Spleen (tissue), 11 donors: Measurements from ENCODE around the gene PDGFRA. TPM values are rescaled to one million over a fixed set of nuclear protein-coding genes. Genes with fewer than 3 reads are reported as not detected.
"Not testable (repeated sequence)": the region's sequence is repeated elsewhere in the genome, so short reads cannot be mapped to it uniquely, and the experiment has no call there.

Experiments used
- DNase-seq: peaks from one replicate; pipeline ENCODE4 v3.0.0-alpha.2; 2020
- H3K27ac ChIP-seq, 8 donors: fragments of 200-600 bp; sonication (generic) in 7 of 8; 1 replicate in 4 of 8; 2 replicates in 4 of 8; pipeline versions ENCODE4 v1.5.0 to v1.8.0; 2016 to 2021; ENCODE audit warnings: inconsistent platforms in 4 of 8, mild to moderate bottlenecking in 4 of 8, moderate library complexity in 1 of 8
- H3K27me3 ChIP-seq, 7 donors: fragments of 200-600 bp; sonication (generic) in 6 of 7; replicated peaks in 1 of 7; 1 replicate in 4 of 7; 2 replicates in 3 of 7; pipeline versions ENCODE4 v1.5.0 to v1.8.0; 2016 to 2021; ENCODE audit warnings: inconsistent platforms in 3 of 7, mild to moderate bottlenecking in 1 of 7
- H3K36me3 ChIP-seq, 6 donors: fragments of 200-600 bp; sonication (generic) in 5 of 6; 1 replicate in 4 of 6; 2 replicates in 2 of 6; pipeline versions ENCODE4 v1.5.0 to v1.8.0; 2016 to 2021; ENCODE audit warnings: inconsistent platforms in 2 of 6
- H3K4me1 ChIP-seq, 6 donors: fragments of 200-600 bp; sonication (generic) in 5 of 6; 1 replicate in 3 of 6; 2 replicates in 3 of 6; pipeline versions ENCODE4 v1.5.0 to v1.8.0; 2016 to 2021; ENCODE audit warnings: inconsistent platforms in 3 of 6
- H3K4me3 ChIP-seq, 8 donors: fragments of 200-600 bp; sonication (generic) in 7 of 8; 1 replicate in 4 of 8; 2 replicates in 4 of 8; pipeline versions ENCODE4 v1.5.0 to v1.8.0; 2016 to 2021; ENCODE audit warnings: inconsistent platforms in 4 of 8, mild to moderate bottlenecking in 4 of 8, moderate library complexity in 2 of 8
- H3K9me3 ChIP-seq, 8 donors: fragments of 200-600 bp; sonication (generic) in 7 of 8; 1 replicate in 4 of 8; 2 replicates in 4 of 8; pipeline versions ENCODE4 v1.5.0 to v1.8.0; 2016 to 2021; ENCODE audit warnings: inconsistent platforms in 4 of 8
- CTCF ChIP-seq, 11 experiments: fragments of 200-600 bp in 7 of 11; fragments of 450-650 bp in 4 of 11; sonication (generic) in 4 of 11; IDR thresholded peaks in 8 of 11; conservative IDR thresholded peaks in 3 of 11; 1 replicate in 7 of 11; 2 replicates in 4 of 11; pipeline versions ENCODE4 v1.4.0 to v1.8.0; 2016 to 2021; ENCODE audit warnings: antibody characterized with exemption in 11 of 11, inconsistent platforms in 4 of 11, mild to moderate bottlenecking in 1 of 11
- POLR2A ChIP-seq, 3 donors: fragments of 450-650 bp; IDR thresholded peaks; one replicate each; pipeline ENCODE4 v1.5.1; 2017; ENCODE audit warnings: antibody characterized with exemption in 3 of 3, mild to moderate bottlenecking in 1 of 3
- POLR2AphosphoS5 ChIP-seq, 3 donors: sonication (generic); formaldehyde crosslinking; IDR thresholded peaks; one replicate each; pipeline ENCODE4 v1.5.1; 2017; ENCODE audit warnings: antibody characterized with exemption in 3 of 3
- WGBS, 5 donors: extraction: QIAGEN DNeasy Blood & Tissue Kit in 3 of 5; methylation state at CpG; one replicate each; pipeline versions ENCODE4 v1.1.5 to v1.1.7; 2013 to 2018; 5-methylcytosine and 5-hydroxymethylcytosine counted together
- intact Hi-C: fragments of 100-400 bp; cut with DNase I; formaldehyde crosslinking; loops from one replicate; pipeline ENCODE4 v1.15.0; 2023; ENCODE audit warnings: low total_unique reads
- polyA plus RNA-seq, 3 donors: library from polyadenylated mRNA; stranded (reverse); fragments of 200-250 nt; gene quantifications; one replicate each; pipeline ENCODE4 v1.2.1, GENCODE V29; 2013
- total RNA-seq, 7 donors: library from RNA; depleted of rRNA in 3 of 7; stranded (reverse); fragments of >200 nt in 3 of 7; fragmentation: NEBNext Ultra II Directional in 4 of 7; extraction: Animal tissue kit (Norgen Biotek cat#: 25700) in 4 of 7; gene quantifications; one replicate each; pipeline versions ENCODE4 v1.1.0 to v1.2.1, GENCODE V29; 2016 to 2021
- donor health status: healthy with polysubstance abuse.
- donor health status: DM: no; HTN: no; CAD: no; lungs with moderate emphysema.
- donor health status: DM: no; HTN: no; CAD: no.
- donor health status: Bipolar disorder and iron deficiency.
- donor health status: healthy.
- donor health status: DM: no; HTN: no; CAD: no.
- donor health status: DM: yes; HTN: yes; CAD: no.

Gene PDGFRA
- total and polyA plus RNA-seq, 10 donors = 11.1 to 399 (median 172) TPM

GRCh38 chr4:54333657-54334056, 104.6 kb downstream of the PDGFRA start:
- H3K27ac ChIP-seq = no peak overlapping the region
- no peaks in the 10 kb centered on the region for H3K4me1 ChIP-seq
- DNase-seq = no peak
- no peaks in the 10 kb centered on the region for H3K27me3 ChIP-seq
- no peaks in the 10 kb centered on the region for H3K9me3 ChIP-seq
- TF ChIP-seq CTCF (IDR thresholded peaks at IDR 0.05 in 8 of 11, conservative IDR thresholded peaks at IDR 0.05 in 3 of 11) (no peak), POLR2A (IDR thresholded peaks at IDR 0.05) (no peak), POLR2AphosphoS5 (IDR thresholded peaks at IDR 0.05) (no peak)
- no peak overlapping the region for H3K4me3 ChIP-seq
- H3K36me3 ChIP-seq = no peaks in the 10 kb centered on the region
- 92 to 100% (median 98%) methylated on average over 2 of the region's 2 CpGs for WGBS, 5 donors
- intact Hi-C loops = no loop called here

- H3K4me3 ChIP-seq, intact Hi-C loops, H3K27ac ChIP-seq, H3K36me3 ChIP-seq, H3K27me3 ChIP-seq, DNase-seq, H3K9me3 ChIP-seq, H3K4me1 ChIP-seq: not testable (repeated sequence)
These were observed 105.7 kb downstream of the PDGFRA start for GRCh38 chr4:54334769-54335168.

GRCh38 chr4:54337009-54337408, 107.9 kb downstream of the PDGFRA start:
- intact Hi-C loops = no loop called here
- H3K27ac ChIP-seq = no peak overlapping the region
- no peaks in the 10 kb centered on the region for H3K36me3 ChIP-seq
- TF ChIP-seq POLR2AphosphoS5 (IDR thresholded peaks at IDR 0.05) (no peak), CTCF (IDR thresholded peaks at IDR 0.05 in 8 of 11, conservative IDR thresholded peaks at IDR 0.05 in 3 of 11) (no peak), POLR2A (IDR thresholded peaks at IDR 0.05) (no peak)
- H3K9me3 ChIP-seq = no peaks in the 10 kb centered on the region
- no peaks in the 10 kb centered on the region for H3K27me3 ChIP-seq
- whole genome bisulfite sequencing, 5 donors = 65 to 79% (median 69%) methylated on average over 4 of the region's 4 CpGs
- DNase-seq = no peak
- H3K4me1 ChIP-seq = no peaks in the 10 kb centered on the region
- H3K4me3 ChIP-seq = no peak overlapping the region

- H3K4me1 ChIP-seq, DNase-seq, H3K27me3 ChIP-seq, H3K27ac ChIP-seq, H3K36me3 ChIP-seq, intact Hi-C loops, H3K9me3 ChIP-seq, H3K4me3 ChIP-seq: not testable (repeated sequence)
- WGBS, 5 donors = 67 to 76% (median 73%) methylated on average over 3 of the region's 3 CpGs
These were observed 113.0 kb downstream of the PDGFRA start for GRCh38 chr4:54342067-54342466.

Other genes with a start within 250 kb of the PDGFRA start
- gene CHIC2, start 164.7 kb upstream of the PDGFRA start, total RNA-seq = 10 to 100 TPM; 38.2 to 68.2 (median 41.6) TPM
- gene CHIC2, start 164.7 kb upstream of the PDGFRA start, polyA plus RNA-seq = 10 to 100 TPM in 2 of 3 donors, 1 to 10 TPM in 1; 7.6 to 21.0 (median 16.0) TPM
- not detected for gene GSX2, start 129.1 kb upstream of the PDGFRA start, total RNA-seq
- under 1 TPM in 1 of 3 donors, not detected in 2; 0.47 TPM for gene GSX2, start 129.1 kb upstream of the PDGFRA start, polyA plus RNA-seq